Neutrophil (primary cell): ENCODE results near the gene SLC15A3.

Experiments used
- H3K27ac ChIP-seq: fragments of 200-600 bp; sonication (generic); 2 replicates; pipeline ENCODE4 v1.5.1; 2016; ENCODE audit warnings: mild to moderate bottlenecking, moderate library complexity
- H3K27me3 ChIP-seq: fragments of 200-600 bp; sonication (generic); 2 replicates; pipeline ENCODE4 v1.6.0; 2016; ENCODE audit warnings: mild to moderate bottlenecking
- H3K36me3 ChIP-seq: fragments of 200-600 bp; sonication (generic); 2 replicates; pipeline ENCODE4 v1.5.1; 2017
- H3K4me1 ChIP-seq, 2 experiments: fragments of 200-600 bp in 1 of 2; sonication (generic) in 1 of 2; 1 replicate in 1 of 2; 2 replicates in 1 of 2; pipeline versions ENCODE4 v1.5.1 to v1.6.1; 2013 to 2016; ENCODE audit warnings: low read depth in 1 of 2, low read length in 1 of 2, mild to moderate bottlenecking in 1 of 2, moderate library complexity in 1 of 2; ENCODE audit not compliant: control insufficient read depth in 1 of 2, insufficient read depth in 1 of 2
- H3K4me3 ChIP-seq, 2 experiments: fragments of 200-600 bp in 1 of 2; sonication (generic) in 1 of 2; 1 replicate in 1 of 2; 2 replicates in 1 of 2; pipeline ENCODE4 v1.5.1; 2013 to 2016; ENCODE audit warnings: low read depth in 1 of 2, low read length in 1 of 2, mild to moderate bottlenecking in 1 of 2, moderate library complexity in 1 of 2
- H3K9me3 ChIP-seq: fragments of 200-600 bp; sonication (generic); 2 replicates; pipeline ENCODE4 v1.5.1; 2016
- CTCF ChIP-seq: fragments of 200-600 bp; sonication (generic); IDR thresholded peaks from 2 replicates; pipeline ENCODE4 v1.5.1; 2016; ENCODE audit warnings: antibody characterized with exemption

The SLC15A3 gene

GRCh38 chr11:60924110-60924905 is 27.7 kb downstream of the SLC15A3 start, which contains the start of gene TMEM132A:
TMEM132A (plus strand) TSS chr11:60924460; CDS start chr11:60924634, 174 bp downstream.
- peaks cover 0 to 6% of the 10 kb centered on the region in 2 experiments for H3K4me1 ChIP-seq
- no peaks in the 10 kb centered on the region for H3K9me3 ChIP-seq
- no peak within 1 kb of the TSS for H3K4me3 ChIP-seq
- TF ChIP-seq CTCF = no peak
- peaks cover 27% of the 10 kb centered on the region for H3K36me3 ChIP-seq
- no peak within 1 kb of the TSS for H3K27ac ChIP-seq
- peaks cover 69% of the 10 kb centered on the region for H3K27me3 ChIP-seq

- Histone ChIP-seq H3K9me3 (no peaks in the 10 kb centered on the region), H3K4me1 (peaks cover 0 to 6% of the 10 kb centered on the region in 2 experiments), H3K27ac (no peak overlapping the region), H3K27me3 (peaks cover 63% of the 10 kb centered on the region), H3K4me3 (no peak overlapping the region), H3K36me3 (peaks cover 27% of the 10 kb centered on the region)
- no peak for TF ChIP-seq CTCF
Measured at GRCh38 chr11:60923800-60924109, 28.2 kb downstream of the SLC15A3 start.

- Histone ChIP-seq H3K27me3 (peaks cover 59% of the 10 kb centered on the region), H3K9me3 (no peaks in the 10 kb centered on the region), H3K27ac (no peak overlapping the region), H3K36me3 (peaks cover 27% of the 10 kb centered on the region), H3K4me1 (peaks cover 0 to 6% of the 10 kb centered on the region in 2 experiments), H3K4me3 (no peak overlapping the region)
- no peak for TF ChIP-seq CTCF
Measured at GRCh38 chr11:60923326-60923725, 28.6 kb downstream of the SLC15A3 start.

- Histone ChIP-seq H3K36me3 (peaks cover 27% of the 10 kb centered on the region), H3K27me3 (peaks cover 55% of the 10 kb centered on the region), H3K9me3 (no peaks in the 10 kb centered on the region), H3K4me3 (no peak overlapping the region), H3K27ac (no peak overlapping the region), H3K4me1 (peaks cover 0 to 6% of the 10 kb centered on the region in 2 experiments)
- no peak for TF ChIP-seq CTCF
Measured at GRCh38 chr11:60922906-60923305, 29.1 kb downstream of the SLC15A3 start.

- H3K27ac ChIP-seq = no peak overlapping the region
- no peaks in the 10 kb centered on the region for H3K9me3 ChIP-seq
- no peak for TF ChIP-seq CTCF
- peaks cover 27% of the 10 kb centered on the region for H3K36me3 ChIP-seq
- H3K4me3 ChIP-seq = no peak overlapping the region
- H3K4me1 ChIP-seq = peaks cover 0 to 6% of the 10 kb centered on the region in 2 experiments
- H3K27me3 ChIP-seq = peaks cover 49% of the 10 kb centered on the region
Measured at GRCh38 chr11:60921777-60922335, 30.1 kb downstream of the SLC15A3 start.
